ENCODE data around the gene CASP10. TPM values are rescaled to one million over a fixed set of nuclear protein-coding genes. Genes with fewer than 3 reads are reported as not detected.

CASP10 gene
- total and polyA plus RNA-seq, 2 of the 13 experiments (the other 11 are each of a cell fraction or from before 2014, with no cell fraction given) = 22.2 to 23.8 TPM

DNA sequence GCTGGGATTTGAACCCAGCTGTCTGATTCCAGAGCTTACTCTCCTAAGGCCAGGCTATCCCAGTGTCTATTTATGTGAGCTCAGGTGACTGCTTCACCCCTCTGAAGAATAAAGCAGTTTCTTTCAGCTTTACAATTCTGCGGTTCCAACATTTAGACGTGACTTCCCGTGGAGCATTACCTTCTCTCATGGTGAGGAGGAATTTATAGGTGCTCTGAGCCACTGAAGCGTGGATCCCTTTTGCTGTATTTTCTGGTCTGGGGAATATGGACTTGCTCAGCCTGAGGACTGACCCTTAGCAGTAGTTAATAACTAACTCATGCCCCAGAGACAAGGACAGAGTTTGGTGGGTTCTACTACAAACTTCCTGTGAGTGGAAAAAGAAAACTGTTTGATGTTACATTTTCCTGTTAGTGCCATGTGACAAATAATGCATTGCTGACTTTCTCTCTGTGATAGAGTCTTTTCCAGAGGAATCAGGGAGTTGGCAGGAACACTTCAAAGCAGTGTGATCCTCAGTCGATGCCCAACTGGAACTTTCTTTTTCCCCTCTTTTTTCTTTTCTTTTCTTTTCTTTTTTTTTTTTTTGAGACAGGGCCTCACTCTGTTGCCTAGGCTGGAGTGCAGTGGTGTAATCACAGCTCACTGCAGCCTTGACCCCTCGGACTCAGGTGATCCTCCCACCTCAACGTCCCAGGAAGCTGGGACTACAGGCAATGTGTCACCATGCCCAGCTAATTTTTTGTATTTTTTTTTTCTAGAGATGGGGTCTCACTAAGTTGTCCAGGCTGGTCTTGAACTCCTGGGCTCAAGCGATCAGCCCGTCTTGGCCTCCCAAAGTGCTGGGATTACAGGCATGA lies 21.9 kb downstream of the CASP10 start (continued):
- no peak for TF ChIP-seq ONECUT2 (CRISPR knock-in tag; IDR thresholded peaks at IDR 0.05)
- 0 out of 2 replicates have a peak, but pooled peaks have one; percentile 30 for TF ChIP-seq PHF8 (CRISPR knock-in tag; IDR thresholded peaks at IDR 0.05)
- TF ChIP-seq ZNF703 (CRISPR knock-in tag; IDR thresholded peaks at IDR 0.05; ENCODE audit: borderline replicate concordance) = no peak
- TF ChIP-seq BHLHE40 (IDR thresholded peaks at IDR 0.05; ENCODE audit: low read length) = 0 out of 2 replicates have a peak, but pooled peaks have one; percentile 22
- peak; percentile 59 for TF ChIP-seq ZFX (CRISPR knock-in tag; IDR thresholded peaks at IDR 0.05; ENCODE audit: low read depth)
- TF ChIP-seq SRSF1 (optimal IDR thresholded peaks at IDR 0.05; ENCODE audit: low read depth, low read length) = no peak
- TF ChIP-seq ZNF44 (CRISPR knock-in tag; IDR thresholded peaks at IDR 0.05) = no peak; the same call in 1 of the 2 replicates
- peak; percentile 47 for TF ChIP-seq ZNF263 (CRISPR knock-in tag; IDR thresholded peaks at IDR 0.05)
- TF ChIP-seq, protein P1, sequence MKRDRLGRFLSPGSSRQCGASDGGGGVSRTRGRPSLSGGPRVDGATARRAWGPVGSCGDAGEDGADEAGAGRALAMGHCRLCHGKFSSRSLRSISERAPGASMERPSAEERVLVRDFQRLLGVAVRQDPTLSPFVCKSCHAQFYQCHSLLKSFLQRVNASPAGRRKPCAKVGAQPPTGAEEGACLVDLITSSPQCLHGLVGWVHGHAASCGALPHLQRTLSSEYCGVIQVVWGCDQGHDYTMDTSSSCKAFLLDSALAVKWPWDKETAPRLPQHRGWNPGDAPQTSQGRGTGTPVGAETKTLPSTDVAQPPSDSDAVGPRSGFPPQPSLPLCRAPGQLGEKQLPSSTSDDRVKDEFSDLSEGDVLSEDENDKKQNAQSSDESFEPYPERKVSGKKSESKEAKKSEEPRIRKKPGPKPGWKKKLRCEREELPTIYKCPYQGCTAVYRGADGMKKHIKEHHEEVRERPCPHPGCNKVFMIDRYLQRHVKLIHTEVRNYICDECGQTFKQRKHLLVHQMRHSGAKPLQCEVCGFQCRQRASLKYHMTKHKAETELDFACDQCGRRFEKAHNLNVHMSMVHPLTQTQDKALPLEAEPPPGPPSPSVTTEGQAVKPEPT (CRISPR knock-in tag; IDR thresholded peaks at IDR 0.05; ENCODE audit: low read depth) = no peak
- no peak for TF ChIP-seq SP140L (CRISPR knock-in tag; IDR thresholded peaks at IDR 0.05; ENCODE audit: borderline replicate concordance)
- TF ChIP-seq FOXO1 (CRISPR knock-in tag; IDR thresholded peaks at IDR 0.05) = peak; percentile 55
- peak; percentile 69 for TF ChIP-seq GABPB1 (CRISPR knock-in tag; IDR thresholded peaks at IDR 0.05)
- no peak for TF ChIP-seq TCF7L2 (IDR thresholded peaks at IDR 0.05; ENCODE audit: low read depth, low read length)
- no peak for TF ChIP-seq HNRNPLL (IDR thresholded peaks at IDR 0.05; ENCODE audit: low read depth, low read length, poor library complexity, severe bottlenecking)
- TF ChIP-seq POLR2AphosphoS5 (IDR thresholded peaks at IDR 0.05; ENCODE audit: low read depth, low read length) = peak; percentile 98
- peak; percentile 12; the same call in 1 of the 2 replicates for TF ChIP-seq ZBTB3 (CRISPR knock-in tag; IDR thresholded peaks at IDR 0.05; ENCODE audit: borderline replicate concordance, low read depth)
- TF ChIP-seq NFKB2 (CRISPR knock-in tag; IDR thresholded peaks at IDR 0.05; ENCODE audit: borderline replicate concordance) = no peak
- TF ChIP-seq, protein P2, sequence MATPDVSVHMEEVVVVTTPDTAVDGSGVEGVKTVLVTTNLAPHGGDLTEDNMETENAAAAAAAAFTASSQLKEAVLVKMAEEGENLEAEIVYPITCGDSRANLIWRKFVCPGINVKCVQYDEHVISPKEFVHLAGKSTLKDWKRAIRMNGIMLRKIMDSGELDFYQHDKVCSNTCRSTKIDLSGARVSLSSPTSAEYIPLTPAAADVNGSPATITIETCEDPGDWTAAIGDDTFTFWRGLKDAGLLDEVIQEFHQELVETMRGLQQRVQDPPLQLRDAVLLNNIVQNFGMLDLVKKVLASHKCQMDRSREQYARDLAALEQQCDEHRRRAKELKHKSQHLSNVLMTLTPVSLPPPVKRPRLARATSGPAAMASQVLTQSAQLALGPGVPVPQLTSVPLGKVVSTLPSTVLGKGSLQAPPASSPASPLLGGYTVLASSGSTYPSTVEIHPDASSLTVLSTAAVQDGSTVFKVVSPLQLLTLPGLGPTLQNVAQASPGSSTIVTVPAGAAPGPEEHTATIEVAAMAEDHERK (CRISPR knock-in tag; IDR thresholded peaks at IDR 0.05; ENCODE audit: low read depth) = 0 out of 2 replicates have a peak, but pooled peaks have one; percentile 7
- TF ChIP-seq PLRG1 (conservative IDR thresholded peaks at IDR 0.05) = no peak
- no peak for TF ChIP-seq ZNF841 (CRISPR knock-in tag; IDR thresholded peaks at IDR 0.05; ENCODE audit: borderline replicate concordance)
- no peak for TF ChIP-seq ZBTB46 (CRISPR knock-in tag; IDR thresholded peaks at IDR 0.05; ENCODE audit: borderline replicate concordance)
- TF ChIP-seq RAD21 (CRISPR knock-in tag; IDR thresholded peaks at IDR 0.05) = 0 out of 2 replicates have a peak, but pooled peaks have one; percentile 49
- 0 out of 2 replicates have a peak, but pooled peaks have one; percentile 71 for TF ChIP-seq RBAK (CRISPR knock-in tag; IDR thresholded peaks at IDR 0.05)
- TF ChIP-seq TBX3 (IDR thresholded peaks at IDR 0.05; ENCODE audit: borderline replicate concordance) = no peak; the same call in 1 of the 2 replicates

Data from HepG2 (cell line).